Epithelial cell of proximal tubule (primary cell): ENCODE measurements around the gene CDH23. TPM values are rescaled to one million over a fixed set of nuclear protein-coding genes. Genes with fewer than 3 reads are reported as not detected.
A peak's percentile ranks its signal among the peaks of the same experiment; 100 is the strongest.

ENCODE experiments used
- DNase-seq: peaks from one replicate; pipeline ENCODE4 v3.0.0-alpha.2; 2011; ENCODE audit warnings: low read depth
- H3K4me3 ChIP-seq: 2 replicates; pipeline ENCODE4 v1.5.1; 2011; ENCODE audit warnings: low read depth, mild to moderate bottlenecking, low read length
- CTCF ChIP-seq: conservative IDR thresholded peaks from 2 replicates; pipeline ENCODE4 v1.5.1; 2012; ENCODE audit warnings: low read depth, mild to moderate bottlenecking, low read length
- total RNA-seq: library from RNA; depleted of rRNA; stranded (reverse); fragments of >200 nt; gene quantifications from 2 replicates; pipeline ENCODE4 v1.2.3, GENCODE V29; 2015

CDH23 gene
- total RNA-seq, 1 donor from 2014 or later = under 0.01 TPM

GRCh38 chr10:71621231-71622153 lies 224.8 kb downstream of the CDH23 start:
- peak; percentile 6 for TF ChIP-seq CTCF
- DNase-seq = no peak
- H3K4me3 ChIP-seq = no peak overlapping the region

DNA sequence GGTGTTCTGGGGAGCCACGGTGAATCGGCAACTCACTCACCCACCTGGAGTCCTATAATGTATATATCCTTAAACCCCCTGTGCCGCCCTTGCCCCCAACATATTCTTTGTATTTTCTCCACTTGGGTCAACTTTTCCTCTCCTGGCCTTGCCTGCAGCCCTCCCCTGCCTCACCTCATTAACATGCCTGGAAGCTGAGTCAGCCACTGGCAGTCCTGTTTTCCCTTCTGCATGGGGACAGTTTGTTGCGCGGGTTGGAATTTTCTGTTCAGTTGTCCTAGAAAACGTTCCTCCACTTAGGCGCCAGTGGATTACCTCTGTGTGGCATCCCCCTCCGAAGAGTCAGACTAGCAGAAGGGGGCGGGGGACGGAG lies 225.4 kb downstream of the CDH23 start:
- no peak for TF ChIP-seq CTCF
- peak; percentile 23 for DNase-seq
- H3K4me3 ChIP-seq = no peak overlapping the region

DNA sequence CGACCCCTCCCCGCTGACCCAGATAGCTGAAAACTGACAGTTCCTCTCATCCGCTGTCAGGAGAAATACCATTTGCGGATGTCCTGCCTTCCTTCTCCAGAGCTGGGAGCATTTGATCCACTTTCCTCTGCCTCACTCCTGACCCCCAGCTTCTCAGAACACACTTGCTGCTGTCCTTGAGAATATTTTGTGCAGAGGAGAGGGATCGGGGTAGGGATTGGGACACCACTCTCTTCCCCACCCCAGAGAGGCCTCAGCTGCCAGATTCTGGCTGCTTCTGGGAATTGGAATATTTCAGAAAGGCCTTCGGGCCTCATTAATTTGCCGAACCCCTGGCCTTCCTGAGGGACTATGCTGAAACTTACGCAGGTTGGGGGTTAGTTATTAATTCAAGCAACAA lies 225.9 kb downstream of the CDH23 start:
- no peak overlapping the region for H3K4me3 ChIP-seq
- DNase-seq = no peak
- TF ChIP-seq CTCF = no peak

DNA sequence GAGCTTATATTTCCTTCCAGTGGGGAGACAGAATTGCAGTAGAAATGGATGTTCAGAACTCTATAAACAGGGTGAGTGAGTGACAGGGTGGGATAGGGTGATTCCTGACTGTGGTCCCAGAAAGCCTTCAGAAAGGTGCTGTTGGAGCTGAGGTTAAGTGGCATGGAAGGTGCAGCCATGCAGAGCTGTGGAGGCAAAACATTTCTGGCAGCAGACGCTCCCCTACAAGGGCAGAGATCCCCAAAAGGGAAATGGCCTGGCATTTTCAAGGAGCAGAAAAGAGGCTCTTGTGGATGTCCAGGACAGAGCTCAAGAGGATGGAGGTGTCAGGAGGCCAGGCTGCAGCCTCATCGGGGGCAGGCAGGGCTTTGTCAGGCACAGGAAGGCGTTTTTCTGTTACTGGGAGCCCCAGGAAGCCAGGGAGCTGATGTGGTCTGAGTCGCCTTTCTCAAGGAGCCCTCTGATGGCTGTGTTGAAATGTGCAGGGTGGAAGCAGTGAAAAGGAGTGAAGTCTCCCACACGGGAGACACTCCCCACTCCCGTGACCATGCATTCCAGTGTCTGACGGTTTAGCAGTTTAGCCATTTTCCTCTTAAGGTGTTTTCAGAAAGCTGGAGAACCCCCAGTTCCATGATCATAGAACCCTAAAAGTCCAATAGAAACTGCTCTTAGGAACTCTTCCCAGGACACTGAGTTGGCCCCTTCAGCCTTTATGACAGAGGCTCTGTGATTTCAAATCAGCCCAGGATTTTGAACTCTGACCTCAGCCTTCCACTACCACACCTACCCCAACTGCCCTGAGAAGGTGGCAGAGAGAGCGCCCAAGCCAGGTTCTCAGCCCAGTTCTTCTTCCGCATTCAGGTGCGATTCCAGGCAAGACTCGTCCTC lies 226.6 kb downstream of the CDH23 start:
- peak; percentile 43 for TF ChIP-seq CTCF
- no peak for DNase-seq

GRCh38 chr10:71623986-71624291 lies 227.2 kb downstream of the CDH23 start:
- no peak overlapping the region for H3K4me3 ChIP-seq
- no peak for TF ChIP-seq CTCF
- DNase-seq = no peak

More for the DNA sequence above, 226.6 kb downstream of the CDH23 start:
- H3K4me3 ChIP-seq = no peak overlapping the region

DNA sequence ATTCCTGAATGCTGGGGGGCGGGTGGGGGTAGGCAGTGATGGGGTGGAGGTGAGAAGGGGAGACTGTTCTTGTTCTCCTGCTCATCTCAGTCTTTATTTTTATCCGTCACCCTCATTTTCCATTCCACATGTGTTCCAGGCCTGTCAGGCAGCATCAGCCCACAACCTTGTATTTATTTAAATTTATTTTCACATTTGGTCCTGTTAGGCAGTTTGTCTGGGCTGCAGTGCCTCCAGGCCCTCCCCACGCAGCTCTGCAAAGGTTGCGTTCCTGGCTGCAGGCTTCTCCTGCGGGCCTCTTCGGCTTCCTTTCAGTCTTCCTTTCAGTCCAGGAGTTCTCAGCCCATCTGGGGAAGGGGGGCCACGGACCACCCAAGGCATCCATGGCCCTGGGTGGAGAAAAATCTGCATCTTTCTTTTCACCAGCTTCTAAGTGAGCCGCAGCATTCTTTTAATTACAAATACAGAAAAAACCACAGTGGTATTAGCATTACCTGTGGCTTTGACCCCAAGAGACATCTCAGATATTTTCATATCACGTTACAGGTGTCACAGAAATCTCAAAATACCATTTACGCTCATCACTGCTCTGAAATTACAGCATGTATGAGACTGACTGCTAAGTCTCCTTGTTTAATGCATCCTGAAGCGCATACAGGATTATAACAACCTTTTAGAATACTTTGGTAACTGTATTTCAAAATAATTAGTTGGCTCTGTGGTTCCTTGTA lies 228.9 kb downstream of the CDH23 start:
- no peak for DNase-seq
- TF ChIP-seq CTCF = no peak
- no peak overlapping the region for H3K4me3 ChIP-seq
